HG02870 (cell line): ENCODE measurements around the gene APBA1.

Experiments
- ATAC-seq: cut with Tn5 transposase; IDR thresholded peaks from one replicate; pipeline ENCODE4 v1.9.1; 2021; ENCODE audit warnings: mild to moderate bottlenecking, moderate library complexity; ENCODE audit not compliant: unreplicated experiment

The APBA1 gene

GRCh38 chr9:69658987-69659675 is 13.0 kb downstream of the APBA1 start:
- ATAC-seq: no peak

- no peak for ATAC-seq
Observed at GRCh38 chr9:69657269-69657668, 14.9 kb downstream of the APBA1 start.

- ATAC-seq: no peak
Observed at GRCh38 chr9:69655065-69655464, 17.1 kb downstream of the APBA1 start.

- no peak for ATAC-seq
Observed at GRCh38 chr9:69653261-69653660, 18.9 kb downstream of the APBA1 start.

- ATAC-seq: no peak
Observed at GRCh38 chr9:69649566-69650250, 22.5 kb downstream of the APBA1 start.

GRCh38 chr9:69647804-69648203 is 24.4 kb downstream of the APBA1 start:
- no peak for ATAC-seq

- no peak for ATAC-seq
Observed at GRCh38 chr9:69646810-69647209, 25.4 kb downstream of the APBA1 start.

- ATAC-seq: no peak
Observed at GRCh38 chr9:69645488-69645887, 26.7 kb downstream of the APBA1 start.

- no peak for ATAC-seq
Observed at GRCh38 chr9:69643098-69643497, 29.1 kb downstream of the APBA1 start.

- no peak for ATAC-seq
Observed at GRCh38 chr9:69637817-69638200, 34.4 kb downstream of the APBA1 start.

GRCh38 chr9:69637193-69637816 is 34.9 kb downstream of the APBA1 start:
- ATAC-seq: no peak

- ATAC-seq: no peak
Observed at GRCh38 chr9:69633716-69634115, 38.5 kb downstream of the APBA1 start.

- ATAC-seq: no peak
Observed at GRCh38 chr9:69632768-69633167, 39.4 kb downstream of the APBA1 start.

GRCh38 chr9:69627281-69627680 is 44.9 kb downstream of the APBA1 start:
- ATAC-seq: no peak

- ATAC-seq: no peak
Observed at GRCh38 chr9:69623276-69623675, 48.9 kb downstream of the APBA1 start.

- no peak for ATAC-seq
Observed at GRCh38 chr9:69622676-69623075, 49.5 kb downstream of the APBA1 start.

- ATAC-seq: no peak
Observed at GRCh38 chr9:69621730-69622460, 50.3 kb downstream of the APBA1 start.

GRCh38 chr9:69620731-69621130 is 51.4 kb downstream of the APBA1 start:
- ATAC-seq: no peak

GRCh38 chr9:69619233-69619632 is 52.9 kb downstream of the APBA1 start:
- ATAC-seq: no peak

GRCh38 chr9:69617006-69617405 is 55.2 kb downstream of the APBA1 start:
- ATAC-seq: no peak

GRCh38 chr9:69615880-69616279 is 56.3 kb downstream of the APBA1 start:
- ATAC-seq: no peak

- no peak for ATAC-seq
Observed at GRCh38 chr9:69611221-69611620, 61.0 kb downstream of the APBA1 start.
